ENCODE data around the gene GOLGA6L9.
"Not testable (repeated sequence)": the region's sequence is repeated elsewhere in the genome, so short reads cannot be mapped to it uniquely, and the experiment has no call there.

GRCh38 chr15:82445420-82445819 is 15.8 kb downstream of the GOLGA6L9 start:
- not testable (repeated sequence) for TF ChIP-seq POLR2A, POLR2AphosphoS5 (IDR thresholded peaks at IDR 0.05; ENCODE audit: low read depth, low read length)

All from GM12892 (cell line).